HG03103 (cell line): ENCODE measurements around the gene PFKFB4.

ENCODE experiments used
- ATAC-seq: cut with Tn5 transposase; IDR thresholded peaks from one replicate; pipeline ENCODE4 v1.9.1; 2021; ENCODE audit warnings: low read depth; ENCODE audit not compliant: unreplicated experiment

The PFKFB4 gene

DNA sequence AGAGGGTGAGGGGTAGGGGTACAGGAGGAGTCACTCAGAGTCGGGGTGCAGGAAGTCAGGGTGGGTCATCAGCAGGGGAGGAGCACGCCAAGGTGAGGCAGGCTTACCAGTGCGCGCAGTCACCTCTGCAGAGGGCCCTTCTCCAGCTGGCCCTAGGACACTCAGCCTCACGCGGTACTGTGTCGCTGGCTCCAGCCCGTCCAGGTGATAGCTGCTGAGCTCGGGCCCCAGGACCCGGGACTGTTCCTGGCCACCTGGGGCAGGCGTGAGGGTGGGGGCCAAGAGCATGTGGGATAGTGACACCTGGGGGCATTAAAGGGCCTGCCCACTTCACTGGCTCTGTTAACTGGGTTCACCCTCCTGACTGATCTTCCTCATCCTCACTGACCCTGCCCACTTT lies 31.1 kb upstream of the PFKFB4 start:
- ATAC-seq = no peak

- no peak for ATAC-seq
These were observed 28.8 kb upstream of the PFKFB4 start for GRCh38 chr3:48585411-48585810.

DNA sequence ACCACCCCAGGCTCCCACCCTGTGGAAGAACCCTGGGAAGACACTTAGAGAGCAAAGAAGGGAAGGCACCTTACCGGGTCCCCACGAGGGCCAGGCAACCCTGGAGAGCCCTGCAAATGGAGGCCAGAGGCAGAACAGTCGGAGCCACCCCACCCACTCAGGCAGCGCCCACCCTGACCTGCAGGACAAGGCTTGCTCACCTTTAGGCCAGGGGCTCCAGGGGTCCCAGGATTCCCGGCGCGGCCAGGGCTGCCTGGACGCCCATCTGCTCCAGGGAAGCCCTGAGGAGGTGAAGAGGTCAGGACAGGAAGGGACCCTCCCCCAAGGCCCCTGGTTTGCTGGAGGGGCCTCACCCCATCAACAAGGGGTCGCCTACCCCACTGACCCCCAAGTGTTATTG lies 28.2 kb upstream of the PFKFB4 start:
- no peak for ATAC-seq

GRCh38 chr3:48581621-48582481 lies 25.2 kb upstream of the PFKFB4 start:
- ATAC-seq = no peak

- ATAC-seq = no peak
These were observed 20.0 kb upstream of the PFKFB4 start for GRCh38 chr3:48576647-48577046.

DNA sequence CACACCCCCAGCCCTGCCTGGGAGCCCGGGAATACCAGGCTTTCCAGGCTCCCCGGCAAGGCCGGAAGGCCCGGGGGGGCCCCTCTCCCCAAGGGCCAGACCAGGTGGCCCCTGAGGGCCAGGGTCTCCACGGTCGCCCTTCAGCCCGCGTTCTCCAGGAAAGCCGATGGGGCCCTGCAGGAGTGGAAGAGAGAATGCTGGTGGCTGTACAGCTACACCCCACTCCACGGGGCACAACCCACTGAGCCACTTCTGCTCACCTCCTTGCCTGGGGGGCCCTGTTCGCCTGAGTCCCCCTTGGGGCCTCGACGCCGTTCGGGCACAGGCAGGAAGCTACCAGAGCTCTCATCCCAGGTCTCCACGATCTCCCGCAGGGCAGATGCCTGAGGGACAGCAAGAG lies 18.8 kb upstream of the PFKFB4 start:
- no peak for ATAC-seq

- no peak for ATAC-seq
These were observed 17.5 kb upstream of the PFKFB4 start for GRCh38 chr3:48573973-48574585.

- ATAC-seq = no peak
These were observed 15.9 kb upstream of the PFKFB4 start for GRCh38 chr3:48572517-48572916.

GRCh38 chr3:48571938-48572337 lies 15.3 kb upstream of the PFKFB4 start:
- no peak for ATAC-seq

- no peak for ATAC-seq
These were observed 13.3 kb upstream of the PFKFB4 start for GRCh38 chr3:48569808-48570450.

DNA sequence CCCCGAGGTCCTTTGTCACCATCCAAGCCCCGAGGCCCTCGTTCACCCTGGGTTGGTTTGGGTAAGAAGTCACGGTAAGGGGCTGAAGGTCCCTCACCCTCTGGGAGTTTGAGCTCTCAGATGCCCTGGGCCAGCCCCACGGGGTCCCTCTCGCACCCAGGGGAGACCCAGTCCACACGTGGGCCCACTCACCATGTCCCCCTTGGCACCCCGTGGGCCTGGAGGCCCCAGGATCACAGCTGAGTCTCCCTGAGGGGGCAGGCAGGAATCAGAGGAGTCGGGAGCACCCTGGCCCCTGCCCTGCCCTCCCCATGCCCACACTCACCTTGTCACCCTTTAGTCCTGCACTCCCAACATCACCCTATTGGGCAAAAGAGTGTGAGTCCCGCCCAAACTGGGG lies 12.8 kb upstream of the PFKFB4 start:
- no peak for ATAC-seq

DNA sequence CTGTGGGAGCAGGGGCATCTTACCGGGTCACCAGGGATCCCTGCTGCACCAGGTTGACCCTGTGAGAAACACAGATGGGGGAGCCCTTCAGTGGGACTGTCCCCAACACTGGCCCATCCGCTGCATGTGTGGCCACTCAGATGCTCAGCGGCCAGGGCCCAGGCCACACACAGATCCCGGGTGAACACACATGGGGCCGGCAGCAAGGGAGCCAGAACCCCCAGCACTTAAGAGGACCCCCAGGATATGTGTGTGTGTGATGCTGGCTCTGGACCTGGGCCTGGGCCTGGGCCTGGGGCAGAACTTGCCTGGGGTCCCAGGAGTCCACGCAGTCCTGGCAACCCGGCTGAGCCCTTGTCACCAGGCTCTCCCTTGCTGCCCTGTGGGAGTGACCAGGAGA lies 11.9 kb upstream of the PFKFB4 start:
- ATAC-seq = no peak

DNA sequence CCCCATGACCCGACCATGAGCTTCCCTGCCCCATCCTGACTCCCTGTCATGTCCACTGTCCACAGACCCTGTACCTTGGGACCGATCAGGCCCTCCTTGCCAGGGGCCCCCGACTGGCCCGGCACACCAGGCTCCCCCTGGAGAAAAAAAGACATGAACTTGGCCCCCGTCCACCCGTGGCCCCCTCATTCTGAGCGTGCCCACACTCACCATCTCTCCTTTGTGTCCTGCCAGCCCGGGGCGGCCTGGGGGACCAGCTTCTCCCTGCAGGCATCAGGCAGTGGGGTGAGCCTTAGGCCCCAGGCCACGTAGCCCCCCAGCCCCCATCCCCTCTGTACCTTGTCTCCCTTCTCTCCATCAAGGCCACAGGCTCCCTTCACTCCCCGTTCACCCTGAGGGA lies 10.9 kb upstream of the PFKFB4 start:
- no peak for ATAC-seq

DNA sequence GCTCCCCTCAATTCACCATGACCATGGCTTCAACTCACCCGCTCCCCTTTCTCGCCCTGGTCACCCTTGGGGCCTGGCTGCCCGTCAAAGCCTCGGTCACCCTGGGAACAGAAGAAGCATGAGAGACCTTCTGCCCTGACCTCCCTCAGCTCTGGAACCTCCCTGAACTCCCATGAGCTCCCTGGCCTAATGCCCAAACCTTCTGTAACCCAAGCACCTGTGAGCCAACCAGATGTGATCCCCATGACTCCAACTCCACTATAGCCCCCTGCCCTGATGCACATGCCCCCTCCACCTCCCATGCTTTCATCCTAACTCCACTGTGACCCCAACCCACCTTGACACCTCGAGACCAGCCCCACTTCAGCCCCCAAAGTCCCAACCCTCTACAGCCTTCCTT lies 10.5 kb upstream of the PFKFB4 start:
- no peak for ATAC-seq

GRCh38 chr3:48566401-48566760 lies 9.8 kb upstream of the PFKFB4 start:
- no peak for ATAC-seq

DNA sequence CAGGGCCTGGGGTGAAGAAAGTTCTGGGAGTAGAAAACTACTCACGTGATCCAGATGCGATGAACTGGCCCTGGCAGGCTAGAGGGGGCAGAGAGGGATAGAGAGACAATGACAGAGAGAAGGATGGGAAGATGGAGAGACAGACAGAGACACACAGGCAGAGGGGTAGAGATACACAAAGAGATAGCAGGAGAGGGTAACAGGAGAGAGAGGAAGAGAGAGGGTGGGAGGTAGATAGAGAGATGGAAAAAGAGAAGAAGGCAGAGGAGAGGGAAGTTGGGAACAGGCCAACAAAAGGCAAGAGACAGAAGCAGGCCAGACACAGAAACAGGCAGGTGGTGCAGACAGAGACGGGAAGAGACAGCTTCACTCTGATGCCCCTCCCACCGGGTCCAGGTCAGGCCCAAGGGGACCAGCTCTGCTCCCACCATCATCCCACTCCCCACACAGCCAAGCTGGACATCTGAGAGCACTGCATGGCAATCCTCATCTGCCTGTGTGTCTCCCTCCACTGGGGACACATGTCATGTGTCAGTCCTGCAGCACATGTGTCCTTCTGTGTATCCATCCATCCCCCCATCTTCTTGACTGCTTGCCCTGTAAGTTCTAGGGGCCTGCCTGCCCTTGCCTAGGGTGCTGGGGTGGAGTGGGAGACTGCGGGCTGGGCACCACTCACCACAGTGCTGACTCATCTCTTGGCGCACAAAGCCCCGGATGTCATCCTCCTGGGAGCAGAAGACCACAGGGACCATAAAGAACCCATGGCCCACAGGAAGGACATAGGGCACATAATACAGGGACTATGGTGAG lies 9.2 kb upstream of the PFKFB4 start:
- no peak for ATAC-seq

- ATAC-seq = no peak
These were observed 8.6 kb upstream of the PFKFB4 start for GRCh38 chr3:48565186-48565585.

- no peak for ATAC-seq
These were observed 8.1 kb upstream of the PFKFB4 start for GRCh38 chr3:48564667-48565066.

DNA sequence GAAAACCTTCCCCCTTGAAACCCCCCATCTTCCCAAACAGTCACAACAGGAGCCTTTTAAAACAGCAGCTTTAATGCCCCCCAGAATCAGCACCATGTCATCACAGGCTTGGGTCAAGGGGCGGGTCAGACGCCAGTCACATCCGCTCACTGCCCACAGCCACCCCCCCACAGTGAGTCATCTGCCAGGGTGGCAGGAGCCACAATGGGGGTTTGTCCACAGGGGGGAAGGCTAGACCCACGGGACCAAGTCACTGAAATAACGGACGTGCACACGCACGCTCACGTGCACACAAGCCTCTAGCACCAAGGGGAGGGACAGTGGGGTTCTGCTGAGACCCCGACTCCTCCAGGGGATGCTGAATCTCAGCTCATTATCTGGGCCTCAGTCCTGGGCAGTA lies 7.4 kb upstream of the PFKFB4 start:
- ATAC-seq = no peak

- ATAC-seq = no peak
These were observed 6.8 kb upstream of the PFKFB4 start, which contains the start of gene UCN2 for GRCh38 chr3:48563382-48563918. Gene UCN2 (minus strand): TSS chr3:48563781. CDS start chr3:48563124, 657 bp downstream.
